ENCODE measurements around the gene UNC5C.

- no peak for TF ChIP-seq POLR2A (IDR thresholded peaks at IDR 0.05)
- TF ChIP-seq CTCF (IDR thresholded peaks at IDR 0.05): no peak
Measured at GRCh38 chr4:95193391-95194224, 355.2 kb downstream of the UNC5C start.
